T follicular helper cell (primary cell): ENCODE data around the gene PTGIR.

Source experiments
- DNase-seq: peaks from one replicate; pipeline ENCODE4 v3.0.0-alpha.2; 2020; ENCODE audit warnings: low read depth

The PTGIR gene

GRCh38 chr19:46616631-46617322, 8.1 kb downstream of the PTGIR start:
- DNase-seq = no peak

- DNase-seq = no peak
Observed at GRCh38 chr19:46615966-46616365, 8.9 kb downstream of the PTGIR start.

GRCh38 chr19:46614114-46614722, 10.7 kb downstream of the PTGIR start:
- peak; percentile 71 for DNase-seq

GRCh38 chr19:46613525-46613924, 11.4 kb downstream of the PTGIR start:
- DNase-seq = no peak

- no peak for DNase-seq
Observed at GRCh38 chr19:46611776-46612175, 13.1 kb downstream of the PTGIR start.

GRCh38 chr19:46610851-46611770, 13.8 kb downstream of the PTGIR start:
- DNase-seq = no peak

- DNase-seq = no peak
Observed at GRCh38 chr19:46610413-46610775, 14.5 kb downstream of the PTGIR start.

GRCh38 chr19:46609511-46610412, 15.1 kb downstream of the PTGIR start:
- DNase-seq = no peak

GRCh38 chr19:46608581-46609345, 16.1 kb downstream of the PTGIR start:
- no peak for DNase-seq

GRCh38 chr19:46608178-46608577, 16.7 kb downstream of the PTGIR start:
- no peak for DNase-seq

- DNase-seq = no peak
Observed at GRCh38 chr19:46607448-46607841, 17.4 kb downstream of the PTGIR start.

GRCh38 chr19:46606681-46607447, 18.0 kb downstream of the PTGIR start:
- no peak for DNase-seq

- no peak for DNase-seq
Observed at GRCh38 chr19:46606019-46606418, 18.9 kb downstream of the PTGIR start.

GRCh38 chr19:46605356-46605821, 19.5 kb downstream of the PTGIR start:
- DNase-seq = no peak

- DNase-seq = no peak
Observed at GRCh38 chr19:46604781-46605355, 20.0 kb downstream of the PTGIR start.

GRCh38 chr19:46603752-46604231, 21.1 kb downstream of the PTGIR start:
- no peak for DNase-seq

- no peak for DNase-seq
Observed at GRCh38 chr19:46603195-46603637, 21.7 kb downstream of the PTGIR start.

- DNase-seq = no peak
Observed at GRCh38 chr19:46602392-46603194, 22.3 kb downstream of the PTGIR start.
